ENCODE measurements around the gene OR1J1.

The OR1J1 gene

GRCh38 chr9:122477826-122478225, at the start of gene OR1J1:
TSS of gene OR1J1 (minus strand) at chr9:122477926. CDS start at chr9:122477926, 0 bp downstream.
- Mint-ChIP-seq H3K27ac (no peak within 1 kb of the TSS), H3K4me3 (no peak within 1 kb of the TSS), H3K27me3 (peaks cover 40% of the 10 kb centered on the region), H3K36me3 (ENCODE audit: low read depth) (no peaks in the 10 kb centered on the region), H3K4me1 (ENCODE audit: low read depth) (peaks cover 2% of the 10 kb centered on the region), H3K9me3 (no peaks in the 10 kb centered on the region)
- no peak for DNase-seq

GRCh38 chr9:122527193-122527592, 49.5 kb upstream of the OR1J1 start, which contains the start of gene OR1N1:
TSS of gene OR1N1 (minus strand) at chr9:122527293. CDS start at chr9:122527293, 0 bp downstream.
- Mint-ChIP-seq H3K4me1 (ENCODE audit: low read depth) (peaks cover 11% of the 10 kb centered on the region), H3K4me3 (no peak within 1 kb of the TSS), H3K27me3 (peaks cover 31% of the 10 kb centered on the region), H3K27ac (no peak within 1 kb of the TSS), H3K36me3 (ENCODE audit: low read depth) (no peaks in the 10 kb centered on the region), H3K9me3 (no peaks in the 10 kb centered on the region)
- DNase-seq = no peak

- no peaks in the 10 kb centered on the region for H3K36me3 Mint-ChIP-seq (ENCODE audit: low read depth)
- H3K27ac Mint-ChIP-seq = no peak overlapping the region
- peaks cover 31% of the 10 kb centered on the region for H3K27me3 Mint-ChIP-seq
- H3K4me3 Mint-ChIP-seq = no peak overlapping the region
- H3K4me1 Mint-ChIP-seq (ENCODE audit: low read depth) = peaks cover 11% of the 10 kb centered on the region
- DNase-seq = no peak
- no peaks in the 10 kb centered on the region for H3K9me3 Mint-ChIP-seq
Measured at GRCh38 chr9:122526602-122527001, 48.9 kb upstream of the OR1J1 start.

- no peaks in the 10 kb centered on the region for H3K36me3 Mint-ChIP-seq (ENCODE audit: low read depth)
- H3K27me3 Mint-ChIP-seq = peaks cover 23% of the 10 kb centered on the region
- H3K4me3 Mint-ChIP-seq = no peak overlapping the region
- no peaks in the 10 kb centered on the region for H3K4me1 Mint-ChIP-seq (ENCODE audit: low read depth)
- no peak overlapping the region for H3K27ac Mint-ChIP-seq
- DNase-seq = no peak
- no peaks in the 10 kb centered on the region for H3K9me3 Mint-ChIP-seq
Measured at GRCh38 chr9:122519376-122519775, 41.6 kb upstream of the OR1J1 start.

- no peaks in the 10 kb centered on the region for H3K9me3 Mint-ChIP-seq
- no peak for DNase-seq
- H3K4me1 Mint-ChIP-seq (ENCODE audit: low read depth) = no peaks in the 10 kb centered on the region
- H3K4me3 Mint-ChIP-seq = no peak within 1 kb of the TSS
- no peaks in the 10 kb centered on the region for H3K36me3 Mint-ChIP-seq (ENCODE audit: low read depth)
- H3K27ac Mint-ChIP-seq = no peak within 1 kb of the TSS
- H3K27me3 Mint-ChIP-seq = peaks cover 23% of the 10 kb centered on the region
Measured at GRCh38 chr9:122518841-122519240, 41.1 kb upstream of the OR1J1 start, which contains the start of gene OR1J4. TSS of gene OR1J4 (plus strand) at chr9:122519141. CDS start at chr9:122519141, 0 bp downstream.

- DNase-seq = no peak
- peaks cover 20% of the 10 kb centered on the region for H3K27me3 Mint-ChIP-seq
- no peaks in the 10 kb centered on the region for H3K4me1 Mint-ChIP-seq (ENCODE audit: low read depth)
- no peak overlapping the region for H3K27ac Mint-ChIP-seq
- no peaks in the 10 kb centered on the region for H3K9me3 Mint-ChIP-seq
- no peak overlapping the region for H3K4me3 Mint-ChIP-seq
- H3K36me3 Mint-ChIP-seq (ENCODE audit: low read depth) = no peaks in the 10 kb centered on the region
Measured at GRCh38 chr9:122518226-122518625, 40.5 kb upstream of the OR1J1 start.

GRCh38 chr9:122510502-122510901, 32.8 kb upstream of the OR1J1 start, which contains the start of gene OR1J2:
TSS of gene OR1J2 (plus strand) at chr9:122510802. CDS start at chr9:122510802, 0 bp downstream.
- no peaks in the 10 kb centered on the region for H3K9me3 Mint-ChIP-seq
- H3K4me1 Mint-ChIP-seq (ENCODE audit: low read depth) = no peaks in the 10 kb centered on the region
- H3K36me3 Mint-ChIP-seq (ENCODE audit: low read depth) = no peaks in the 10 kb centered on the region
- no peak within 1 kb of the TSS for H3K4me3 Mint-ChIP-seq
- H3K27me3 Mint-ChIP-seq = peaks cover 34% of the 10 kb centered on the region
- no peak for DNase-seq
- H3K27ac Mint-ChIP-seq = no peak within 1 kb of the TSS

- Mint-ChIP-seq H3K4me1 (ENCODE audit: low read depth) (no peaks in the 10 kb centered on the region), H3K4me3 (no peak overlapping the region), H3K9me3 (no peaks in the 10 kb centered on the region), H3K27ac (no peak overlapping the region), H3K27me3 (peaks cover 31% of the 10 kb centered on the region), H3K36me3 (ENCODE audit: low read depth) (no peaks in the 10 kb centered on the region)
- DNase-seq = no peak
Measured at GRCh38 chr9:122506964-122507363, 29.2 kb upstream of the OR1J1 start.

- no peak for DNase-seq
- no peak overlapping the region for H3K4me3 Mint-ChIP-seq
Measured at GRCh38 chr9:122498883-122499288, 21.2 kb upstream of the OR1J1 start.

GRCh38 chr9:122479062-122479461, 1.3 kb upstream of the OR1J1 start:
- no peak overlapping the region for H3K4me3 Mint-ChIP-seq
- H3K9me3 Mint-ChIP-seq = no peaks in the 10 kb centered on the region
- no peak for DNase-seq
- H3K27me3 Mint-ChIP-seq = peaks cover 33% of the 10 kb centered on the region
- no peaks in the 10 kb centered on the region for H3K36me3 Mint-ChIP-seq (ENCODE audit: low read depth)
- no peak overlapping the region for H3K27ac Mint-ChIP-seq
- H3K4me1 Mint-ChIP-seq (ENCODE audit: low read depth) = peaks cover 2% of the 10 kb centered on the region

More at GRCh38 chr9:122498883-122499288, 21.2 kb upstream of the OR1J1 start:
- Mint-ChIP-seq H3K27me3 (peaks cover 51% of the 10 kb centered on the region), H3K9me3 (peaks cover 6% of the 10 kb centered on the region), H3K4me1 (ENCODE audit: low read depth) (no peaks in the 10 kb centered on the region), H3K36me3 (ENCODE audit: low read depth) (no peaks in the 10 kb centered on the region), H3K27ac (no peak overlapping the region)

- H3K9me3 Mint-ChIP-seq = no peaks in the 10 kb centered on the region
- no peaks in the 10 kb centered on the region for H3K36me3 Mint-ChIP-seq (ENCODE audit: low read depth)
- no peak overlapping the region for H3K4me3 Mint-ChIP-seq
- DNase-seq = no peak
- H3K27me3 Mint-ChIP-seq = peaks cover 40% of the 10 kb centered on the region
- H3K27ac Mint-ChIP-seq = no peak overlapping the region
- peaks cover 2% of the 10 kb centered on the region for H3K4me1 Mint-ChIP-seq (ENCODE audit: low read depth)
Measured at GRCh38 chr9:122477346-122477745, 380 bp downstream of the OR1J1 start.

GRCh38 chr9:122475717-122476116, 2.0 kb downstream of the OR1J1 start:
- Mint-ChIP-seq H3K9me3 (no peaks in the 10 kb centered on the region), H3K27ac (no peak overlapping the region), H3K36me3 (ENCODE audit: low read depth) (no peaks in the 10 kb centered on the region), H3K4me1 (ENCODE audit: low read depth) (peaks cover 2% of the 10 kb centered on the region), H3K4me3 (no peak overlapping the region), H3K27me3 (peaks cover 40% of the 10 kb centered on the region)
- DNase-seq = no peak

- Mint-ChIP-seq H3K9me3 (no peaks in the 10 kb centered on the region), H3K36me3 (ENCODE audit: low read depth) (no peaks in the 10 kb centered on the region), H3K27me3 (peaks cover 40% of the 10 kb centered on the region), H3K4me3 (no peak overlapping the region), H3K27ac (no peak overlapping the region), H3K4me1 (ENCODE audit: low read depth) (peaks cover 2% of the 10 kb centered on the region)
- no peak for DNase-seq
Measured at GRCh38 chr9:122474561-122474960, 3.2 kb downstream of the OR1J1 start.

- Mint-ChIP-seq H3K4me3 (no peak overlapping the region), H3K9me3 (no peaks in the 10 kb centered on the region), H3K4me1 (ENCODE audit: low read depth) (peaks cover 16% of the 10 kb centered on the region), H3K36me3 (ENCODE audit: low read depth) (no peaks in the 10 kb centered on the region), H3K27me3 (peaks cover 15% of the 10 kb centered on the region), H3K27ac (no peak overlapping the region)
- no peak for DNase-seq
Measured at GRCh38 chr9:122468735-122469134, 9.0 kb downstream of the OR1J1 start.

GRCh38 chr9:122466456-122466855, 11.3 kb downstream of the OR1J1 start:
- H3K9me3 Mint-ChIP-seq = no peaks in the 10 kb centered on the region
- H3K4me3 Mint-ChIP-seq = no peak overlapping the region
- no peaks in the 10 kb centered on the region for H3K36me3 Mint-ChIP-seq (ENCODE audit: low read depth)
- H3K27me3 Mint-ChIP-seq = peaks cover 31% of the 10 kb centered on the region
- peaks cover 18% of the 10 kb centered on the region for H3K4me1 Mint-ChIP-seq (ENCODE audit: low read depth)
- no peak overlapping the region for H3K27ac Mint-ChIP-seq
- DNase-seq = no peak
